Measurements from ENCODE around the gene NACA. TPM values are rescaled to one million over a fixed set of nuclear protein-coding genes. Genes with fewer than 3 reads are reported as not detected.
"Not testable (repeated sequence)": the region's sequence is repeated elsewhere in the genome, so short reads cannot be mapped to it uniquely, and the experiment has no call there.

NACA gene
- total and polyA plus RNA-seq, 5 donors from 2014 or later: 920 to 1,280 (median 1,122) TPM

- H3K4me1 Mint-ChIP-seq: peaks cover 1 to 11% (median 4%) of the 10 kb centered on the region in 4 donors
- no peak overlapping the region for H3K27ac Mint-ChIP-seq
- DNase-seq: no peak
- H3K4me3 ChIP-seq (ENCODE audit: low read depth, low read length): no peak overlapping the region
- H3K9me3 Mint-ChIP-seq: peaks cover 0 to 5% (median 4%) of the 10 kb centered on the region in 7 donors
- H3K27me3 ChIP-seq (ENCODE audit: control insufficient read depth, insufficient read depth, low read length): no peaks in the 10 kb centered on the region
- peaks cover 0 to 4% of the 10 kb centered on the region in 2 experiments for H3K9me3 ChIP-seq (ENCODE audit: control insufficient read depth in 2 of 2, low read length in 2 of 2)
- H3K4me1 ChIP-seq (ENCODE audit: control insufficient read depth, insufficient read depth, low read length, poor library complexity, severe bottlenecking): no peaks in the 10 kb centered on the region
- ATAC-seq (ENCODE audit: low read depth in 2 of 2): no peak
- no peak overlapping the region for H3K4me3 Mint-ChIP-seq
- no peaks in the 10 kb centered on the region for H3K36me3 ChIP-seq (ENCODE audit: control insufficient read depth, insufficient read depth, low read length)
- no peak overlapping the region for H3K27ac ChIP-seq (ENCODE audit: insufficient read depth, low read length, poor library complexity, severe bottlenecking)
- H3K27me3 Mint-ChIP-seq: peaks cover 6% of the 10 kb centered on the region
- H3K36me3 Mint-ChIP-seq: peaks cover 8% of the 10 kb centered on the region
Measured at GRCh38 chr12:56761812-56762211, 36.7 kb upstream of the NACA start.

- Mint-ChIP-seq H3K4me3 (no peak overlapping the region), H3K4me1 (peaks cover 1 to 11% (median 4%) of the 10 kb centered on the region in 4 donors), H3K9me3 (peaks cover 0 to 5% (median 4%) of the 10 kb centered on the region in 7 donors), H3K36me3 (peaks cover 8% of the 10 kb centered on the region), H3K27ac (no peak overlapping the region), H3K27me3 (peaks cover 6% of the 10 kb centered on the region)
- H3K4me1 ChIP-seq (ENCODE audit: control insufficient read depth, insufficient read depth, low read length, poor library complexity, severe bottlenecking): no peaks in the 10 kb centered on the region
- no peak for ATAC-seq (ENCODE audit: low read depth in 2 of 2)
- H3K27ac ChIP-seq (ENCODE audit: insufficient read depth, low read length, poor library complexity, severe bottlenecking): no peak overlapping the region
- H3K27me3 ChIP-seq (ENCODE audit: control insufficient read depth, insufficient read depth, low read length): no peaks in the 10 kb centered on the region
- no peak for DNase-seq
- no peak overlapping the region for H3K4me3 ChIP-seq (ENCODE audit: low read depth, low read length)
- H3K36me3 ChIP-seq (ENCODE audit: control insufficient read depth, insufficient read depth, low read length): no peaks in the 10 kb centered on the region
- H3K9me3 ChIP-seq (ENCODE audit: control insufficient read depth in 2 of 2, low read length in 2 of 2): peaks cover 0 to 4% of the 10 kb centered on the region in 2 experiments
Measured at GRCh38 chr12:56760460-56760859, 35.4 kb upstream of the NACA start.

- Histone ChIP-seq H3K36me3 (ENCODE audit: control insufficient read depth, insufficient read depth, low read length) (no peaks in the 10 kb centered on the region), H3K4me1 (ENCODE audit: control insufficient read depth, insufficient read depth, low read length, poor library complexity, severe bottlenecking) (no peaks in the 10 kb centered on the region), H3K4me3 (ENCODE audit: low read depth, low read length) (no peak overlapping the region), H3K27ac (ENCODE audit: insufficient read depth, low read length, poor library complexity, severe bottlenecking) (no peak overlapping the region), H3K9me3 (ENCODE audit: control insufficient read depth in 2 of 2, low read length in 2 of 2) (peaks cover 0 to 4% of the 10 kb centered on the region in 2 experiments), H3K27me3 (ENCODE audit: control insufficient read depth, insufficient read depth, low read length) (no peaks in the 10 kb centered on the region)
- no peak overlapping the region for H3K4me3 Mint-ChIP-seq
- peaks cover 8% of the 10 kb centered on the region for H3K36me3 Mint-ChIP-seq
- no peak overlapping the region for H3K27ac Mint-ChIP-seq
- ATAC-seq (ENCODE audit: low read depth in 2 of 2) (no peak), DNase-seq (no peak)
- peaks cover 1 to 11% (median 4%) of the 10 kb centered on the region in 4 donors for H3K4me1 Mint-ChIP-seq
- H3K27me3 Mint-ChIP-seq: peaks cover 6% of the 10 kb centered on the region
- peaks cover 0 to 5% (median 4%) of the 10 kb centered on the region in 7 donors for H3K9me3 Mint-ChIP-seq
Measured at GRCh38 chr12:56759263-56759908, 34.3 kb upstream of the NACA start.

- no peak for ATAC-seq (ENCODE audit: low read depth in 2 of 2)
- Mint-ChIP-seq H3K27me3 (peaks cover 6% of the 10 kb centered on the region), H3K4me3 (no peak overlapping the region), H3K27ac (peak overlapping the region in 1 of 3 donors; percentile 83), H3K9me3 (peaks cover 0 to 5% (median 4%) of the 10 kb centered on the region in 7 donors), H3K36me3 (peaks cover 8% of the 10 kb centered on the region), H3K4me1 (peaks cover 1 to 11% (median 4%) of the 10 kb centered on the region in 4 donors)
- no peak overlapping the region for H3K4me3 ChIP-seq (ENCODE audit: low read depth, low read length)
- H3K9me3 ChIP-seq (ENCODE audit: control insufficient read depth in 2 of 2, low read length in 2 of 2): peaks cover 0 to 4% of the 10 kb centered on the region in 2 experiments
- H3K27me3 ChIP-seq (ENCODE audit: control insufficient read depth, insufficient read depth, low read length): no peaks in the 10 kb centered on the region
- no peak overlapping the region for H3K27ac ChIP-seq (ENCODE audit: insufficient read depth, low read length, poor library complexity, severe bottlenecking)
- no peak for DNase-seq
- no peaks in the 10 kb centered on the region for H3K4me1 ChIP-seq (ENCODE audit: control insufficient read depth, insufficient read depth, low read length, poor library complexity, severe bottlenecking)
- H3K36me3 ChIP-seq (ENCODE audit: control insufficient read depth, insufficient read depth, low read length): no peaks in the 10 kb centered on the region
Measured at GRCh38 chr12:56758728-56759262, 33.7 kb upstream of the NACA start.

- H3K4me3 Mint-ChIP-seq: peak overlapping the region in 1 of 4 donors; percentile 11
- not testable (repeated sequence) for H3K4me3 ChIP-seq (ENCODE audit: low read depth, low read length); ATAC-seq (ENCODE audit: low read depth in 2 of 2); DNase-seq; H3K4me1 ChIP-seq (ENCODE audit: control insufficient read depth, insufficient read depth, low read length, poor library complexity, severe bottlenecking); H3K27ac Mint-ChIP-seq; H3K9me3 ChIP-seq (ENCODE audit: control insufficient read depth in 2 of 2, low read length in 2 of 2); H3K27ac ChIP-seq (ENCODE audit: insufficient read depth, low read length, poor library complexity, severe bottlenecking); H3K36me3 Mint-ChIP-seq; H3K36me3 ChIP-seq (ENCODE audit: control insufficient read depth, insufficient read depth, low read length); H3K27me3 Mint-ChIP-seq; H3K9me3 Mint-ChIP-seq; H3K27me3 ChIP-seq (ENCODE audit: control insufficient read depth, insufficient read depth, low read length)
- peaks cover 1 to 16% (median 4%) of the 10 kb centered on the region in 4 donors for H3K4me1 Mint-ChIP-seq
Measured at GRCh38 chr12:56757971-56758370, 32.9 kb upstream of the NACA start.

GRCh38 chr12:56753566-56753965 is 28.5 kb upstream of the NACA start:
- DNase-seq: no peak
- Mint-ChIP-seq H3K4me3 (peak overlapping the region; percentile 77 to 93 (median 82)), H3K4me1 (peaks cover 15 to 44% (median 33%) of the 10 kb centered on the region in 4 donors), H3K27me3 (peaks cover 7% of the 10 kb centered on the region), H3K27ac (no peak overlapping the region), H3K36me3 (peaks cover 16% of the 10 kb centered on the region), H3K9me3 (peaks cover 0 to under 1% (median 0%) of the 10 kb centered on the region in 7 donors)
- H3K27ac ChIP-seq (ENCODE audit: insufficient read depth, low read length, poor library complexity, severe bottlenecking): no peak overlapping the region
- H3K4me3 ChIP-seq (ENCODE audit: low read depth, low read length): no peak overlapping the region
- H3K4me1 ChIP-seq (ENCODE audit: control insufficient read depth, insufficient read depth, low read length, poor library complexity, severe bottlenecking): peaks cover 12% of the 10 kb centered on the region
- peaks cover 7% of the 10 kb centered on the region for H3K36me3 ChIP-seq (ENCODE audit: control insufficient read depth, insufficient read depth, low read length)
- H3K27me3 ChIP-seq (ENCODE audit: control insufficient read depth, insufficient read depth, low read length): no peaks in the 10 kb centered on the region
- ATAC-seq (ENCODE audit: low read depth in 2 of 2): no peak
- H3K9me3 ChIP-seq (ENCODE audit: control insufficient read depth in 2 of 2, low read length in 2 of 2): peaks cover 0 to under 1% of the 10 kb centered on the region in 2 experiments

- peak within 1 kb of the TSS; percentile 93 to 99 (median 97) for H3K4me3 Mint-ChIP-seq
- peaks cover 12% of the 10 kb centered on the region for H3K4me1 ChIP-seq (ENCODE audit: control insufficient read depth, insufficient read depth, low read length, poor library complexity, severe bottlenecking)
- no peaks in the 10 kb centered on the region for H3K9me3 ChIP-seq (ENCODE audit: control insufficient read depth in 2 of 2, low read length in 2 of 2)
- H3K36me3 Mint-ChIP-seq: peaks cover 24% of the 10 kb centered on the region
- DNase-seq (peak; percentile 80 to 90 (median 80)), ATAC-seq (ENCODE audit: low read depth in 2 of 2) (peak; percentile 83 to 86)
- H3K36me3 ChIP-seq (ENCODE audit: control insufficient read depth, insufficient read depth, low read length): peaks cover 10% of the 10 kb centered on the region
- H3K4me1 Mint-ChIP-seq: peaks cover 21 to 43% (median 37%) of the 10 kb centered on the region in 4 donors
- no peaks in the 10 kb centered on the region for H3K27me3 ChIP-seq (ENCODE audit: control insufficient read depth, insufficient read depth, low read length)
- peak within 1 kb of the TSS; percentile 97 for H3K4me3 ChIP-seq (ENCODE audit: low read depth, low read length)
- H3K27ac ChIP-seq (ENCODE audit: insufficient read depth, low read length, poor library complexity, severe bottlenecking): peak within 1 kb of the TSS; percentile 86
- H3K9me3 Mint-ChIP-seq: no peaks in the 10 kb centered on the region
- H3K27me3 Mint-ChIP-seq: peaks cover 5% of the 10 kb centered on the region
- peak within 1 kb of the TSS; percentile 95 to 96 (median 95) for H3K27ac Mint-ChIP-seq
Measured at GRCh38 chr12:56751712-56752598, 26.9 kb upstream of the NACA start, which contains the start of gene PRIM1. TSS of gene PRIM1 (minus strand) at chr12:56752323. CDS start at chr12:56752298, 25 bp downstream.

Measured in CD4-positive, CD25-positive, alpha-beta regulatory T cell (primary cell).